IPS-11a (cell line): ENCODE data around the gene VSIG8.

ENCODE experiments used
- H3K4me3 ChIP-seq: one replicate; pipeline ENCODE4 v1.5.1; 2013; ENCODE audit warnings: low read depth, low read length, control low read depth

VSIG8 gene

DNA sequence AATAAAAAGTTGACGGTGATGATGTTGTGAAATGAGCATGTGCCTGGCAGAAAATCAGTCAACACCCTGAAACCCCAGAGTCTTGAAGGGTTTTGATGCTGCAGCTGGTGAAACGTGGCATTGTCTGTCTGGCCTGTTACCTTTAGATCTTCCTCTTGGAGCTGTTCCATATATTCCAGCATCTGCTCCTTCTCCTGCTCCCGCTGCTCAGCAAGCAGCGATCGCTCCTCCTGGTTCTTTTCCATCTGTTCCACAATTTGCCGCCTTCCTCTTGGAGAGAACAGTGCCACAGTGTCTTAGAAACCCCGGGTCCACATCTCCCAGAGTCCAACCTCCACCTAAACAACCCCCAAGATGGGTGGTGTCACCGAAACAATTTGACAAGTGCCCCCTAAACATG lies 21.8 kb upstream of the VSIG8 start:
- H3K4me3 ChIP-seq, result no peak overlapping the region

DNA sequence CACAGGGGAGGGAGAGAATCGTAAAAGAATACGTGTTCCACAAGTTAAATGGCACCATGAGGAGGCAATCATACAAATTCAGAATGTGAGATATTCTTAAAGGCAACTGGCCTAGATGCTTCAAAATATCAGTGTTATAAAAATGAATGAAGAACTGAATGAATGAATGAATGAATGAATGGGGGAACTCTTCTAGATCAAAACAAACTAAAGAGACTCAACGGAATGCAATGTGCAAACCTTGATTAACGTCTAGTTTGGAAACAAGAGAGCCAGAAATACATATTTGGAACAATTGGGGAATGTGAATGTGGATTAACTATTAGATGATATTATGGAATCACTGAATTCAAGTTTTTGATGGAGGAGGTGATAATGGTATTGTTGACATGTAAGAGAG lies 20.7 kb upstream of the VSIG8 start:
- no peak overlapping the region for H3K4me3 ChIP-seq

DNA sequence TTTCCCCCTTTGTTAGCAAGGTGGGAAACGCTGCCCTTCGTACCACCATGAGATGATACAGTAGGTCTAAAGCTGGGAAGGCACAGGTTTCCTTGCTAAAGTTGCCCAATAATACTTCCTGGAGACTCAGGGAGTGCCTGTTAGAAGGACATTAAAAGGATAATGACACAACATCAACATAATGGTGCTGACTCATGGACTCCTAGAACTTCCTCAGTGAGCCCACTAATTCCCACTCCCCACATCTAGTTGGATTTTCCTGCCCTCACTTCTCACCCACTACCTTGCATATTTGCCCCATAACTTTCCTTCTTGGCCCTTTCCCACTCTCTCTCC lies 20.0 kb upstream of the VSIG8 start:
- no peak overlapping the region for H3K4me3 ChIP-seq

DNA sequence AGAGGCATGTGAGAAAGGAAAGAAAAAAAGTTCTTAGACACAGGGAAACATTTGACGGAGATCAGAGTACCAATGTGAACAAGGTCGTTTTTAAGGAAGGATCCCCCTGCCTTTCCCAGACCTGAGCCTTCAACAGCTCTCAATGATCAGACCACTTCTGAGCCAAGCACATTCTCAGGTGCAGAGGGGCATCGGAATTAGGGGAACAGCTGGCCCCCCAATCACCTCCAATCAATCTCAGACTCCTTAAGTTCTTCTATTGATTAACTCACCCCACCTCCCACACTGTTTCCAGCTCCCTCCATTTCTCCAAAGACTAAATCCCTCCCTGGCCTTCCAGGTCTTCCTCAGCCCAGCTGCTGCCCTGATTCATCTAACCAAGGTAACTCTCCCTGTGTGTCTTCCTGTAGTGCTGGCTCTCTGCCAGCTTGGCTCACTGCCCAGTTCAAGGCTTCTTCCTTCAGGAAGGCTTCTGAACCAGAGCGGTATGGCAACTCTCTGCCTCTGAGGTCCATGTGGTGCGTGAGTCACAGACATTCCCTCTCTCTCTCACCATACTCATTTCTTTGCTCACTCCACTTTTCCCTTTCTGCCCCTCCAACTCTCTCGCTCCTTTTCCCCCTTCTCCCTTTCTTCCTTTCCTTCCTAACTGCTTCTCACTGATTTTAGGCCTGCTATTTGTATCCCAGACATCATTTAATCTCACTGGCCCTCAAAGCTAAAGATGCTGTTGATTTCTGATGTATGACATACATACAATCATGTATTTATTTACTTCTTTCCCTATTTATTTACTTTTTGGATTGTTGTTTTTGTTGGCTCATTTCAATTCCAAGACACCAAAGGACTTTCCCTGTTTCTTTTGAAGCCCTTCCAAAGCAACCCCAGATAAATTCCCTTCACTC lies 19.4 kb upstream of the VSIG8 start:
- no peak overlapping the region for H3K4me3 ChIP-seq

DNA sequence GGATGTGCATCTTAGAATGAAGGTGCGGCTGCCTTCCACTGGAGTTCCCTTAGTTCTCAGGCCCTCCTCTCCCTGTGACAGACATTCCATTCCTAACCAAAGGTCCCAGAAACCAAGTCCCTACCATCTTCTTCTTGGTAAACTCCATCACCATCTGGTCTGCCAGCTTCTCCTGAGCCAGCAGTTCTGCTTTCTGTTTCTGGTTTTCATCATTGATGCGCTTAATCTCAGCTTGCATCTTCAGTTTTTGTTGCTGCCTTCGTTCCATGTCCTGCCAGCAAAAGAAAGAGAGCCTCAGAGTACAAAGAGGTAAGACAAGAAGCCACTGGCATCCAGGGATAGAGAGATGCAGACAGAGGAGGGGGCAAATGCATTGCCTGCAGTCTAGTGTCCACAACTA lies 18.0 kb upstream of the VSIG8 start:
- H3K4me3 ChIP-seq, result no peak overlapping the region

DNA sequence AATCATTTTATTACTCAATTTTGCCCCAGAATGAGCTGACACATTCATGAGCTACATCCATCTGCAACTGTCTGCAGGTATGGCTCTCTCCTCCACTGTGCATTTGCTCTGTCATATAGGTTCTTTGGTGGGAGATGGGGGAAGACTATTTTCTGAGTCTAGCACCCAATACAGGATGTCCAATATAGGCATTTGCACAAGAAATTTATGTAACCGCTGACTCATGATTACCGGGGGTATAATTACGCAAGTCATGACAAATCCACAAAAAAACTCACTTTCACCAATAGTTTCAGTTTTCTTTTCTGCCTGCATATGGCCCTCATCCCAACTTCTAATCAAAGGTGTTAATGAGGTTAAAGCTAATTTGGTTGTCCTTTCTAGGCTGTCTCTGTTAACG lies 17.5 kb upstream of the VSIG8 start:
- H3K4me3 ChIP-seq, result no peak overlapping the region

DNA sequence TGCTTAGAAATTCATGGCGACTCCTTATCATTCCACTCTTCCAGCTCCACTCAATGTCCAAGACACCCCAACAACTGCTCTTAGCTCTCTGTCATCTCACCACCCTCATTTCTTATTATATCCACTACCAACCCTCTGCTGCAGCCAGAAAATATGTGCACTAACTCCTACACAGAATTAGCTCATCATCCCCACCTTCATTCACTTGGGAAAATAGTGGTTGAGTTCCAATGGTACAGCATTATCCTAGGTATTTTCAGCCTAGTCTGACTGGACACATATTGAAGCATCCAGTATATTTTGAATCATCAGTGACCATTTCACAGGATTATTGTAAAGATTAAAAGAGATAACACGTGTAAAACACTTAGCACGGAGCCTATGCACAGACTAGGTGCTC lies 16.7 kb upstream of the VSIG8 start:
- no peak overlapping the region for H3K4me3 ChIP-seq

DNA sequence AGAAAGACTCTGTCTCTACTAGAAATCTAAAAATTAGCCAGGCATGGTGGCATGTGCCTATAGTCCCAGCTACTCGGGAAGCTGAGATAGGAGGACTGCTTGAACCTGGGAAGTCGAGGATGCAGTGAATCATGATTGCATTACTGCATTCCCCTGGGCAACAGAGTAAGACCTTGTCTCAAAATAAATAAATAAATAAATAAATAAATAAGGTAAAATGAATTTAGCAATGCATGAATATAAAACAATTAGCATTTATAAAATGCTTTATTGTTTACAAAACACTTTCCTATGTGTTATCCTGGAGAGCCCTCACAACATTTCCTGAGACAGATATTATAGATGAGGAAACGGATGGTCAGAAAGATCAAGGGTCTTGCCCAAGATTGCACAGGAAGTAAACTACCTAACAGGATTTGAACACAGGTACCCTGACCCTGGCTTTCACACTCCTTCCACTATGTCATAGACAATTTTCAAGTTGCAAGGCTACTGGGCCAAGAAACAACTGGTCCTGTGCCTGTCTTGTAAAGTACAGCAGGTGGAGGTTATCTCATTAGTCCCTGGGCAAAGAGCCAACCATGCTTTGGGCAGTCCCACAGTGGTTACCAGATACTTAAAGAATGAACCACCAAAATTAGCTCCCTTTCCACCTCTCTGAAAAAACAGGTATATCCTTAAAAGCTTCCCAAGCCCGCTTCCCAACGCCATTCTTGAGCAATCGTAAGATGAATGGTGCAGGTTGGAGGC lies 15.4 kb upstream of the VSIG8 start:
- H3K4me3 ChIP-seq, result no peak overlapping the region

DNA sequence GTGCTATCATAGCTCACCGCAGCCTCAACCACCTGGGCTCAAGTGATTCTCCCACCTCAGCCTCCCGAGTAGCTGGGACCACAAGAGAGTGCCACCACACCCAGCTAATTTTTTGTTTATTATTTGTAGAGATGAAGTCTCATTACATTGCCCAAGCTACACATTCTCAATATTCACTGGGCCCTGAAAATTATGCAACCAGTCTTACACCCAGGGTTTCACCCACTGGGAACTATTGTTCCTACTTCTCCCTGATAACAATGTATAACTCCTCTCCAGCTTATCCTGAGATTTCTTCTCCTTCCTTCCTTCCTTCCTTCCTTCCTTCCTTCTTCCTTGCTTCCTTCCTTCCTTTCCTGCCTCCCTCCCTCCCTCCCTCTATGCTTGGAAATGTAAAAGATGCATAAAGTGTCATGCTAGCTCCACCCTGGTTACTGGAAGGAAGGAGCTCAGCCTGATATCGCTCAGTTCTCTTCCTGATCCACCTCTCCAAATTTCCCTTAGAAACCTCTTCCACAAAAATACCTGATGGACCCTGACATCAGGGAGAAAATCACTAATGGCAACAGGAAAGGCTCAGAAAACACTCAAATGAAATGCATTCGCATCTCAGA lies 11.2 kb upstream of the VSIG8 start:
- no peak overlapping the region for H3K4me3 ChIP-seq

DNA sequence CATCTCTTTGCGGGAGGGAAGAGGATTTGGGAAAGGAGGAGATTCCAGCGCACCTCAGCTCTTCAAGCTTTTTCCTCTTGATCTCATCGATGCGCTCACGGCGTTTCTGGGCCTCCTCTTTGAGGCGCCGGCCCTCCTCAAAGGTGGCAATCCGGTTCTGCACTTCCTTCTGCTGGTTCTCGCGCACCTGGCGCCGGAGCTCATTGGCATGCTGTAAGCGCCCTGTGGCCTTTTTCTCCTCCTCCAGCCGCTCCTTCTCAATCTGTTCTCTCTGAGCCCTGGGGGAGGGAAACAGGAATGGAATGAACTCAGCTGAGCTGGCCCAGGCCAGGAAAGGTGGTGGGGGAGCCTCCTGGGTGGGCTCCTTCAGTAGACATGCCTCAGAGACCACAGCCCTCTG lies 10.4 kb upstream of the VSIG8 start:
- no peak overlapping the region for H3K4me3 ChIP-seq

DNA sequence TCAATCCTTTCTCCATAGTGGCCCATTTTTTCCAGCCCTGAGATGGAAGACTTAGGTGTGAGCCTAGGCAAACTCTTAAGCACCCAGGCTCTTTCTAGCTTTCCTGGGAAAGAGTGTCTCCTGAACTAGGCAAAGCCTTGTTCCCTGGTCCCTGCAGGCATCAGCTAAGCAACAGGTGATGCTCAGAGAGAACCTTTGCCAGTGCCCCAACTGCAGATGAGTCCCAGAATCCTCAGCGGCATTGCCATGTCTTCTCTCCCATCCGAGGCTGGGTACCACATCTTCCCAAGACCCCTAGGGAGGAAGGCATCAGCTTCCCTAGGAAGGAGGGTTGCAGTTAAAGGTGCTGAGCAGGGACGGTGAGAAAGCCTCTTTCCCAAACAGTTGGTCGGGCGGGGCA lies 8.2 kb upstream of the VSIG8 start:
- H3K4me3 ChIP-seq, result no peak overlapping the region

DNA sequence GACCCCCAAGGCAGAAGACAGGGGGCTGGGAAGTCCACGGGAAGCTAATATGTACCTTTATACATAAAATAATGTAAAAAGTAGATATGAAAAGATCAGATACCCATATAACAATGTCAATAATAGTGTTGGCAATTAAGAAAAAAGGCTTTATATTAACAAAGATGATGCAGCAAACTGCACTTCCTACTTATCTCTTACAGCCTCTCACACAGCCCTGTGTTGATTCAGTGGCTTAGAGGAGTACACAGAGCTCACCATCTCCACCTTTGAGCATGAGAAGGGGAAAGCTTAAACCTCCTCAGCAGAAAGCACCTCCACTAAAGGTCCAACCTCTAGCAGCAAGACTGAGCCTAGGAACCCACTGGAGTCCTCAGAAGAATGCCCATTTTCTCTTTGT lies 7.2 kb upstream of the VSIG8 start:
- H3K4me3 ChIP-seq, result no peak overlapping the region

DNA sequence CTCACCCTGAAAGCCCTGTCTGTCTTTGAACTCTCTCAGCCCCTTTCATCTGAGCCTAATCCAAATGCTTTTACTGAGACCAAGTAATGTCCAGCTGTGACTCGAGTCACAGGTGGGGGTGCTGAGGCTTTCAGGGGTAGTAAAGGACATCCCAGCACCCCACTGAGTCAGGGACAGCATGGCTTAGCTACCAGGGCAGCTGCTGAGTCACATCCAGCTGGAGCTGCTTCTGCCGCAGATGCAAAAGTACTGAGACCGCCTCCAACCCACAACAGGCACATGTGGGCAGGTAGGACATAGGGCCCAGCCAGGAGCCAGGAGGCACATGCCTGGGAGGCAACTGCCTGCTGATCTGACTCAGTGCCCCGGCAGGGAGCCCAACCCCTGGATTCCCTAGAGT lies 6.7 kb upstream of the VSIG8 start:
- no peak overlapping the region for H3K4me3 ChIP-seq

DNA sequence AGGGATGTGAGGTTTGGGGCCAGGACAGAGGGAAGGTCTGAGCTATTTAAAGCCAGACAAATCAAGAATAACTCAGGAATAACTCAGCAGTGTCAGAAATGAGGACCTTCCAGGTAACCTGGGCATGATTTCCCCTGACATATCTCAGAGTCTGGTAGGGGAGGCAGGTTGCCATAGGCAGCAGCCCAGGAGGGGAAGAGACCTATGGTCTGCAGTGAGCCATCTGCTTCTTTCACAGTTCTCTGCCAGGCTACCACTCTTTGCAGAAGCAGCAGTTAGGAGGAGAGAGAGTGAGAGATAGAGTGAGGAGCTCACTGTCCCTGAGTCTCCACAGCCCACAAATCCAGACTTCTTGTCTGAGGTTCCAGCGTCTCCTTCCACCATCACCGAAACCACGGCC lies 6.3 kb upstream of the VSIG8 start:
- H3K4me3 ChIP-seq, result no peak overlapping the region

DNA sequence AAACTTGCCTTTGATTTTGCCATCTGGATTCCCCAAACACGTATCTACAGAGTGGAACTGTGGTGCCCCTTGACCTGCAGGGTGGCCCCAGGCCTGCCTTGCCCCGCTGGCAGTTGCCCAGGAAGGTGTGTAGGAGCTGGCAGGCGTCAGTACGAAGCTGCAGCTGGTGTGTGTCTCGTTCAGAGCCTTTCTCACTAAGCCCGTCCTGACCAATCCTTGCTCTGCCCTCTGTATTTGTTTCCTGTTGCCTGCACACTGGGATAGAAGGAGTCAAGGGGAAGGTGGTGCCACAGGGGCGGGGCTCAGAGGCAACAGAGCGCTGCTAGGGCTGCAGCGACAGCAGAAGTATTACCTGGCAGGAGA lies 5.2 kb upstream of the VSIG8 start:
- no peak overlapping the region for H3K4me3 ChIP-seq

DNA sequence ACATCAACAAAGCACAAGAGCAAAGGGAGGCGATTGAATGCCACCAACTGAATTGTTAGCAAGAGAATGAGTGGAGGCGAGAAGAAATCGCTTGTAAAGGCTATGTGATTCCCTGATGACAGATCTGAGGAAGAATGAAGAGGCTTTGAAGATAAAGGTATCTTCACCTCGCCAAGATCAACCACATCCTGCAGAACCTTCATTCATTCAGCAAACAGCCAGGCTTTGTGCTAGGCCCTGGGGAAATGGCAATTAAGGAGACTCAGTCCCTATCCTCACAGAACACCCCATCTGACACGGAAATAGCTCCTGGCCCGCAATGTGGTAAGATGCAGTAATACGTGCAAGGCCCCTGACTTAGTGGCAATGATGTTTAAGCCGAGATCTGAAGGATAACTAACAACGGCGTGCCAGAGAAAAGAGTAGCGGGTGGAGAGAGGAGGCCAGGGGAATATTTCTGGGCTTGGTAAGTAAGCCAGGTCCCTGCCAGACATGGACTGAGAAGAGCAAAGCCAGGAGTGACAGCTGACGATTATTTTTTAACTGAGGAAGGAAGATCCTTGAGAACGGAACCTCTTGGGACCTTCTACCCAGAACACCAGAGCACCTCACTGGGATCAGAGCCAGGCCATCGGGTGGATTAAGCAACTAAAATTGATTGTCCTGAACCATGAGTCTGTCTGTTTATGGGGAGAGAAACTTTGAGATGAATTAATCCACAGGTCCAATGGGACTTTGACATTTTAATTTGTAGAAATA lies 4.6 kb upstream of the VSIG8 start:
- H3K4me3 ChIP-seq, result no peak overlapping the region

DNA sequence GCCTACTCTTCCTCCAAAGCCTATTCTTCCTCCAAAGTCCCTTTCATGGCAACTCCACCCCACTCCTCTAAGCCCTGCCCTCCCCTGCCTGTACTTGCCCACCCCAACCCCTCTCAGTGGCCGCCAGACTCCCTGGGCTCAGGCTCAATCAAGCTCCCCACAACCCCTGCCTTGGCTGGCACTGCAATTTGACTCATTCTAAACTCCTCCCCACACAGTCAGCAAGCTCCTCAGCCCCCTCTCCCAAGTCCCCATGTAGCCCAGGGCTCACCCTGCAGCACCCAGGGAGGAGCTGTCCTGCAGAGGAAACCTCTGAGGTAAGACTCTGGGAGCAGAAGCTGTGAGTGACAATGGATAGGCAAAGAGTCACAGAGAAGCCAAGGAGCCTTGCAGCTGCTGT lies 3.6 kb upstream of the VSIG8 start:
- H3K4me3 ChIP-seq, result no peak overlapping the region

DNA sequence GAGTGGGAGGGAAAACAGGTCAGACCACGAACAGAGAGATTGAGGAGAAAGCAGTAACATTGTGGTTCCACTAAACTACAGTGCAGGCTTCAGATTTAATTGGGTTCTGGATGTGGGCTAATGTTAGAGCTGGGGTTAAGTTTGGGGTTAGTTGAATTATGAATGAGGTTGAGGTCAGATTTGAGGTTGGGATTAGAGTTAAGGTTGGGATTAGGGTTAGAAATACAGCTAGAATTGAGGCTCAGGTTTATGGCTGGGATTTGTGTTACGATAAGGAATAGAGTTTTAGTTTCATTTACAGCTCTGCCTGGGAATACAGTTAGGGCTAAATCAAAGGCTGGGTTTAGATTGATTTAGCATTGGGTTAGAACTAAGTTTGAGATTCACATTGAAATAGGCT lies 1.8 kb upstream of the VSIG8 start:
- H3K4me3 ChIP-seq, result no peak overlapping the region

DNA sequence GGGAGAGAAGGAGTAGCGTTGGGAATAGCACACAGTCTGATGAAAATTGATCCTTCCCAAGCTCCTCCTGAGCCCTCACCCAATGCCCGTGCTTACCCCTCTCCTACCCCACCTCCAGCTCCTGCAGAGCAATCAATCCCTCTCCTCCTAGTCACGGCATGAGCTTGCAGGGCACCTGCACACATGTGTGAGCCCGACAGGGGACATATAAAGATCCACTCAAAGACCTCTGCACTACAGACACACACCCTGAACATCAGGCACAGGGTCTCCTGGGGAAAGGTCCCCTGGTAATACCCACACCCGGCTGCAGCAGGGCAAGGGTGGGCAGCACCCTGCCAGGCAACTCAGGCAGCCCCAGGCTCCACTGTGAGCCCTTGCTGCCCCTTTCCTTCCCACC lies 426 bp downstream of the VSIG8 start:
- no peak overlapping the region for H3K4me3 ChIP-seq

DNA sequence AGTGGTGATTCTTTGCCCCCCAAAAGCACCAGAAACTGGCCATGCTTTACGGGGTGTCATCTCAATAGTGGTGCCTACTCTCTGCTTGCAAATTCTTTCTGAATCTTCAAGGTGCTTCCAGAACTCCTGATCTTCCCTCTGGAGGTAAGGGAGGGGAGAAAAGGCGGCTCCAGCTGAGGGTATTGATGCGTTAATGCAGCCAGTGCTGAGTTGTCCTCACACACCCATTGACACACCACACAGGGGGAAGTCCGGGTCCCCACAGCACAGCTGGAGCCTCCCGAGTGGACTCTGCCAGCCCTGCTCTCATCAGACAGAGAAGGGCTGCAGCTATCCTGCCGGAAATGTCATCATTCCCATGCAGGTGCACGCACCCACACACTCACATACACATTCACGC lies 1.2 kb downstream of the VSIG8 start:
- H3K4me3 ChIP-seq, result no peak overlapping the region

DNA sequence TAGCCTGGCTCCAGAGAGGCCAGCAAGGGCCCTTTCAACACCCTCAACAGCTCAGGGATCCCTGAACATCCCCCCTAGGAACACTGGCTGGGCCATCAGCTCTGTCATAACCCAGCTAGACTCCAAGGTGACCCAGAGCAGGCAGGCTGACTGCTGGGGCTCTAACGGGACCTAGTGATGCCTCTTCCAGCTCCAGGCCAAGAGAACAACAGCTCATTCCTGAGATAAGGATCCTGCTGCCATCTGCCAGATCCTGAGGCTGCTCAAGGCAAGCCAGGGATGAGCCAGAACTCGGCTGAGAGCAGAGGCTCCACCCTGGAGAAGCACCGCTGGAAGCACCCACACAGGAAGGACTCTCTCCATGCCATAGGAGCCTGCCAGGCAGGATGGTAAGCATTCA lies 2.0 kb downstream of the VSIG8 start:
- no peak overlapping the region for H3K4me3 ChIP-seq
